Endothelial cell of umbilical vein (primary cell): ENCODE data around the gene CALR3.

ENCODE experiments used
- EZH2 ChIP-seq: IDR thresholded peaks from 2 replicates; pipeline ENCODE4 v1.6.1; 2012; ENCODE audit warnings: borderline replicate concordance, low read depth, mild to moderate bottlenecking, moderate library complexity, low read length, inconsistent platforms; ENCODE audit not compliant: severe bottlenecking
- FOS ChIP-seq: IDR thresholded peaks from 2 replicates; pipeline ENCODE4 v1.6.1; 2011; ENCODE audit warnings: mild to moderate bottlenecking, low read length, moderate library complexity, borderline replicate concordance; ENCODE audit not compliant: insufficient read depth
- GATA2 ChIP-seq: IDR thresholded peaks from 2 replicates; pipeline ENCODE4 v1.7.0; 2011; ENCODE audit warnings: low read depth, mild to moderate bottlenecking, moderate library complexity, mixed read lengths, low read length; ENCODE audit not compliant: insufficient read length, insufficient read depth
- JUN ChIP-seq: IDR thresholded peaks from 2 replicates; pipeline ENCODE4 v1.6.1; 2011; ENCODE audit warnings: borderline replicate concordance, low read depth; ENCODE audit not compliant: insufficient read length, insufficient read depth
- MYC ChIP-seq: IDR thresholded peaks from one replicate; pipeline ENCODE4 v1.6.1; 2011; ENCODE audit warnings: mild to moderate bottlenecking, low read depth, low read length
- POLR2A ChIP-seq: IDR thresholded peaks from 2 replicates; pipeline ENCODE4 v1.6.1; 2012; ENCODE audit warnings: low read depth, mild to moderate bottlenecking, control low read depth, low read length
- POLR2AphosphoS5 ChIP-seq: IDR thresholded peaks from 2 replicates; pipeline ENCODE4 v1.6.1; 2012; ENCODE audit warnings: low read depth, mild to moderate bottlenecking, control low read depth, low read length, moderate library complexity; ENCODE audit not compliant: insufficient read depth
- TF ChIP-seq, protein P1 (sequence below), 2 donors: IDR thresholded peaks; 1 replicate in 1 of 2; 2 replicates in 1 of 2; pipeline ENCODE4 v1.5.1; 2011; ENCODE audit warnings: low read length in 2 of 2, mild to moderate bottlenecking in 2 of 2, moderate library complexity in 2 of 2, control low read depth in 1 of 2, inconsistent platforms in 1 of 2, low read depth in 1 of 2; ENCODE audit not compliant: insufficient read depth in 1 of 2; ENCODE audit errors: extremely low read depth in 1 of 2
- TF ChIP-seq, protein P2 (sequence below): IDR thresholded peaks from 2 replicates; pipeline ENCODE4 v1.6.1; 2011; ENCODE audit not compliant: insufficient read depth, insufficient read length

DNA sequence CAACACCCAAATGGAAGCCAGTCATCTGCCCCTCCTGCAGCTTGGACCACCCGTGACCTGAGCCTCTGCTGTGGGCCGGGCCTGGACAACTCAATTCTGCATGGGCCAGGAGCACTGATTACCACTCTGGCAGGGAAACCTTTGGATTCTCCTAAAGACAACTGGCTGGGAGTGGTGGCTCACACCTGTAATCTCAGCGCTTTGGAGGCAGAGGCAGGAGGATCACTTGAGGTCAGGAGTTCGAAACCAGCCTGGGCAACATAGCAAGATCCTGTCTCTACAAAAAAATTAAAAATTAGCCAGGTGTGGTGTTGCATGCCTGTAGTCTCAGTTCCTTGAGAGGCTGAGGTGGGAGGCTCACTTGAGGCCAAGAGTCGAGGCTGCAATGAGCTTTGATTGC lies 30.7 kb downstream of the CALR3 start:
- TF ChIP-seq FOS (no peak), POLR2AphosphoS5 (no peak), EZH2 (no peak), MYC (no peak), GATA2 (no peak), POLR2A (no peak), JUN (no peak)
- TF ChIP-seq, protein P1, sequence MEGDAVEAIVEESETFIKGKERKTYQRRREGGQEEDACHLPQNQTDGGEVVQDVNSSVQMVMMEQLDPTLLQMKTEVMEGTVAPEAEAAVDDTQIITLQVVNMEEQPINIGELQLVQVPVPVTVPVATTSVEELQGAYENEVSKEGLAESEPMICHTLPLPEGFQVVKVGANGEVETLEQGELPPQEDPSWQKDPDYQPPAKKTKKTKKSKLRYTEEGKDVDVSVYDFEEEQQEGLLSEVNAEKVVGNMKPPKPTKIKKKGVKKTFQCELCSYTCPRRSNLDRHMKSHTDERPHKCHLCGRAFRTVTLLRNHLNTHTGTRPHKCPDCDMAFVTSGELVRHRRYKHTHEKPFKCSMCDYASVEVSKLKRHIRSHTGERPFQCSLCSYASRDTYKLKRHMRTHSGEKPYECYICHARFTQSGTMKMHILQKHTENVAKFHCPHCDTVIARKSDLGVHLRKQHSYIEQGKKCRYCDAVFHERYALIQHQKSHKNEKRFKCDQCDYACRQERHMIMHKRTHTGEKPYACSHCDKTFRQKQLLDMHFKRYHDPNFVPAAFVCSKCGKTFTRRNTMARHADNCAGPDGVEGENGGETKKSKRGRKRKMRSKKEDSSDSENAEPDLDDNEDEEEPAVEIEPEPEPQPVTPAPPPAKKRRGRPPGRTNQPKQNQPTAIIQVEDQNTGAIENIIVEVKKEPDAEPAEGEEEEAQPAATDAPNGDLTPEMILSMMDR (IDR thresholded peaks at IDR 0.05; ENCODE audit: extremely low read depth in 1 of 2, insufficient read depth in 1 of 2, low read depth in 1 of 2, low read length in 2 of 2): no peak
- TF ChIP-seq, protein P2, sequence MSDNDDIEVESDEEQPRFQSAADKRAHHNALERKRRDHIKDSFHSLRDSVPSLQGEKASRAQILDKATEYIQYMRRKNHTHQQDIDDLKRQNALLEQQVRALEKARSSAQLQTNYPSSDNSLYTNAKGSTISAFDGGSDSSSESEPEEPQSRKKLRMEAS: no peak
